GM12878 (cell line): Measurements from ENCODE around the gene MDFIC.

Source experiments
- CTCF ChIP-seq, 3 experiments: IDR thresholded peaks in 2 of 3; conservative IDR thresholded peaks in 1 of 3; 2 replicates each; pipeline ENCODE4 v1.5.1; 2011; ENCODE audit warnings: low read depth in 3 of 3, low read length in 3 of 3, mild to moderate bottlenecking in 3 of 3, control low read depth in 2 of 3, moderate library complexity in 2 of 3, inconsistent platforms in 1 of 3, mixed read lengths in 1 of 3; ENCODE audit not compliant: control insufficient read depth in 2 of 3, insufficient read depth in 1 of 3; ENCODE audit errors: extremely low read depth in 1 of 3
- IKZF2 ChIP-seq, 2 experiments: fragments of 450-650 bp; IDR thresholded peaks; 2 replicates each; pipeline ENCODE4 v1.6.1; 2017; ENCODE audit warnings: mild to moderate bottlenecking in 2 of 2, moderate library complexity in 2 of 2
- KDM1A ChIP-seq: fragments of 200-600 bp; sonication (generic); IDR thresholded peaks from 2 replicates; pipeline ENCODE4 v1.6.1; 2016; ENCODE audit warnings: borderline replicate concordance
- RELA ChIP-seq: fragments of 450-650 bp; IDR thresholded peaks from 2 replicates; pipeline ENCODE4 v1.8.0; 2014; ENCODE audit warnings: borderline replicate concordance; ENCODE audit not compliant: partially characterized antibody
- ZNF24 ChIP-seq: fragments of 450-650 bp; IDR thresholded peaks from 2 replicates; pipeline ENCODE4 v1.6.1; 2017; ENCODE audit warnings: antibody characterized with exemption, mild to moderate bottlenecking

GRCh38 chr7:115019882-115020605 lies 98.2 kb downstream of the MDFIC start:
- TF ChIP-seq RELA, result no peak
- TF ChIP-seq KDM1A, result no peak
- no peak for TF ChIP-seq CTCF (IDR thresholded peaks at IDR 0.05 in 2 of 3, conservative IDR thresholded peaks at IDR 0.05 in 1 of 3; ENCODE audit: control insufficient read depth in 2 of 3, extremely low read depth in 1 of 3, insufficient read depth in 1 of 3, low read depth in 3 of 3, low read length in 3 of 3)
- TF ChIP-seq IKZF2 (IDR thresholded peaks at IDR 0.05), result no peak
- TF ChIP-seq ZNF24, result no peak
